Astrocyte of the cerebellum (primary cell): ENCODE results near the gene FHOD3.

Experiments used
- DNase-seq: peaks from one replicate; pipeline ENCODE4 v3.0.0-alpha.2; 2011; ENCODE audit warnings: low read depth
- H3K4me3 ChIP-seq: 2 replicates; pipeline ENCODE4 v1.5.1; 2011; ENCODE audit warnings: mild to moderate bottlenecking, low read depth, low read length, moderate library complexity
- in situ Hi-C: cut with HindIII; loops from 2 replicates; pipeline ENCODE4 v1.10.0; 2017; ENCODE audit warnings: low sequenced_read_pairs
- TF ChIP-seq, protein P1 (sequence below): IDR thresholded peaks from 2 replicates; pipeline ENCODE4 v1.5.1; 2012; ENCODE audit warnings: low read length, low read depth, moderate library complexity, mild to moderate bottlenecking; ENCODE audit errors: missing control alignments

The FHOD3 gene

GRCh38 chr18:36455931-36456330 lies 158.4 kb downstream of the FHOD3 start:
- TF ChIP-seq, protein P1, sequence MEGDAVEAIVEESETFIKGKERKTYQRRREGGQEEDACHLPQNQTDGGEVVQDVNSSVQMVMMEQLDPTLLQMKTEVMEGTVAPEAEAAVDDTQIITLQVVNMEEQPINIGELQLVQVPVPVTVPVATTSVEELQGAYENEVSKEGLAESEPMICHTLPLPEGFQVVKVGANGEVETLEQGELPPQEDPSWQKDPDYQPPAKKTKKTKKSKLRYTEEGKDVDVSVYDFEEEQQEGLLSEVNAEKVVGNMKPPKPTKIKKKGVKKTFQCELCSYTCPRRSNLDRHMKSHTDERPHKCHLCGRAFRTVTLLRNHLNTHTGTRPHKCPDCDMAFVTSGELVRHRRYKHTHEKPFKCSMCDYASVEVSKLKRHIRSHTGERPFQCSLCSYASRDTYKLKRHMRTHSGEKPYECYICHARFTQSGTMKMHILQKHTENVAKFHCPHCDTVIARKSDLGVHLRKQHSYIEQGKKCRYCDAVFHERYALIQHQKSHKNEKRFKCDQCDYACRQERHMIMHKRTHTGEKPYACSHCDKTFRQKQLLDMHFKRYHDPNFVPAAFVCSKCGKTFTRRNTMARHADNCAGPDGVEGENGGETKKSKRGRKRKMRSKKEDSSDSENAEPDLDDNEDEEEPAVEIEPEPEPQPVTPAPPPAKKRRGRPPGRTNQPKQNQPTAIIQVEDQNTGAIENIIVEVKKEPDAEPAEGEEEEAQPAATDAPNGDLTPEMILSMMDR = no peak
- H3K4me3 ChIP-seq = no peak overlapping the region
- in situ Hi-C loops = no loop called here
- no peak for DNase-seq

DNA sequence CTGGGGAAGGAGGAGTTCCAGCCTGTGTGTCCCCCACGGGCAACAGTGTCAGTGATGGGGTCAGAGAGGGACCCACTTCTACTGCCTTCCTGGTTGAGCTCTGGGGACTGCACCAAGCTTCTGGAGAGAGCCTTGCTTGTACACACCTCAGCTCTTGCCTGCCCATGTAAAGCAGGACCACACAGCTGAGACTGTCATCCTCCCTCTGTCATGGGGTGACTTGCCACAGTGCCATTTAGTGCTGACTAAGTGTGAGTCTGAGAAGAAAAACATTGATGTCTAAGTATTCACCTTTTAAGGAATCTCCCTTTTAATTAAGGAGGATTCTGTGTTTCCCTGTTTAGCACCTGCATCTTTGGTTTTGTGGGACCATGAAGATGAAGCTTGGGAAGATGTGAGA lies 159.1 kb downstream of the FHOD3 start:
- TF ChIP-seq, protein P1 = no peak
- DNase-seq = no peak
- in situ Hi-C loops = no loop called here
- no peak overlapping the region for H3K4me3 ChIP-seq

GRCh38 chr18:36457683-36458082 lies 160.2 kb downstream of the FHOD3 start:
- H3K4me3 ChIP-seq = no peak overlapping the region
- TF ChIP-seq, protein P1 = no peak
- in situ Hi-C loops = no loop called here
- no peak for DNase-seq

GRCh38 chr18:36458306-36458705 lies 160.8 kb downstream of the FHOD3 start:
- no peak for DNase-seq
- in situ Hi-C loops = no loop called here
- H3K4me3 ChIP-seq = no peak overlapping the region
- TF ChIP-seq, protein P1 = no peak

- in situ Hi-C loops = no loop called here
- TF ChIP-seq, protein P1 = no peak
- no peak overlapping the region for H3K4me3 ChIP-seq
- no peak for DNase-seq
Measured at GRCh38 chr18:36459203-36459602, 161.7 kb downstream of the FHOD3 start.

DNA sequence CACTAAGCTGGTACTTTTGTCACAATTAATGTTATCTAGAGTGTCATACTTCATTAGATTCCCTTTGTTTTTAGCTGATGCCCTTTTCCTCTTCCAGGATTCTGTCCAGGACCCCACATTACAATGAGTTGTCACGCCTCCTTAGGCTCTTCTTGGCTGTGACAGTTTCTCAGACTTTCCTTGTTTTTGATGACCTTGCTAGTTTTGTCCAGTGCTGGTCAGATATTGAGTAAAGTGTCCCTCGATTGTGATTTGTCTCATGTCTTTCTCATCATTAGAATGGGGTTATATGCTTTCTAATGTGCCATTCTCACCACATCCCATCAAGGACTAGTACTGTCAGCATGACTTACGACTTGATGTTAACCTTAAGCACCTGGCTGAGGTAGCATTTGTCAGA lies 162.3 kb downstream of the FHOD3 start:
- in situ Hi-C loops = no loop called here
- DNase-seq = no peak
- H3K4me3 ChIP-seq = no peak overlapping the region
- TF ChIP-seq, protein P1 = no peak

GRCh38 chr18:36460324-36460850 lies 162.9 kb downstream of the FHOD3 start:
- DNase-seq = no peak
- in situ Hi-C loops = no loop called here
- TF ChIP-seq, protein P1 = no peak
- no peak overlapping the region for H3K4me3 ChIP-seq
